Nephron progenitor cell (in vitro differentiated cells): ENCODE data around the gene MFNG.
A peak's percentile ranks its signal among the peaks of the same experiment; 100 is the strongest.

Experiments
- DNase-seq: peaks from one replicate; pipeline ENCODE4 v3.0.0; 2021
- H3K27ac Mint-ChIP-seq: 2 replicates; pipeline ENCODE4 v1.8.0; 2021; ENCODE audit warnings: mild to moderate bottlenecking, moderate library complexity, mixed read lengths
- H3K27me3 Mint-ChIP-seq: 2 replicates; pipeline ENCODE4 v1.8.0; 2021; ENCODE audit warnings: mild to moderate bottlenecking, low read depth, mixed read lengths; ENCODE audit not compliant: poor library complexity
- H3K36me3 Mint-ChIP-seq: 2 replicates; pipeline ENCODE4 v1.8.0; 2021; ENCODE audit warnings: low read depth, mixed read lengths
- H3K4me1 Mint-ChIP-seq: 2 replicates; pipeline ENCODE4 v1.8.0; 2021; ENCODE audit warnings: mixed read lengths
- H3K4me3 Mint-ChIP-seq: 2 replicates; pipeline ENCODE4 v1.8.0; 2021; ENCODE audit warnings: mild to moderate bottlenecking, moderate library complexity, mixed read lengths
- H3K9me3 Mint-ChIP-seq: 2 replicates; pipeline ENCODE4 v1.8.0; 2021; ENCODE audit warnings: mild to moderate bottlenecking, moderate library complexity, mixed read lengths
- CTCF ChIP-seq: fragments of 200-600 bp; sonication (generic); IDR thresholded peaks from 2 replicates; pipeline ENCODE4 v1.5.0; 2021; ENCODE audit warnings: antibody characterized with exemption

MFNG gene

GRCh38 chr22:37431801-37432707, 54.1 kb downstream of the MFNG start:
- Mint-ChIP-seq H3K27me3 (peaks cover 46% of the 10 kb centered on the region), H3K4me3 (peak overlapping the region; percentile 35), H3K27ac (peak overlapping the region; percentile 72)

GRCh38 chr22:37431366-37431765, 54.8 kb downstream of the MFNG start:
- no peak for TF ChIP-seq CTCF
- no peak for DNase-seq
- peaks cover 4% of the 10 kb centered on the region for H3K9me3 Mint-ChIP-seq
- H3K27ac Mint-ChIP-seq = no peak overlapping the region
- H3K4me3 Mint-ChIP-seq = no peak overlapping the region
- peaks cover 53% of the 10 kb centered on the region for H3K27me3 Mint-ChIP-seq
- no peaks in the 10 kb centered on the region for H3K36me3 Mint-ChIP-seq
- H3K4me1 Mint-ChIP-seq = peaks cover 43% of the 10 kb centered on the region

More at GRCh38 chr22:37431801-37432707, 54.1 kb downstream of the MFNG start:
- Mint-ChIP-seq H3K4me1 (peaks cover 41% of the 10 kb centered on the region), H3K9me3 (peaks cover 4% of the 10 kb centered on the region), H3K36me3 (no peaks in the 10 kb centered on the region)
- DNase-seq = no peak
- no peak for TF ChIP-seq CTCF

GRCh38 chr22:37430941-37431340, 55.2 kb downstream of the MFNG start:
- peaks cover 57% of the 10 kb centered on the region for H3K27me3 Mint-ChIP-seq
- no peaks in the 10 kb centered on the region for H3K36me3 Mint-ChIP-seq
- peaks cover 4% of the 10 kb centered on the region for H3K9me3 Mint-ChIP-seq
- TF ChIP-seq CTCF = no peak
- no peak overlapping the region for H3K4me3 Mint-ChIP-seq
- DNase-seq = no peak
- peaks cover 44% of the 10 kb centered on the region for H3K4me1 Mint-ChIP-seq
- no peak overlapping the region for H3K27ac Mint-ChIP-seq

- Mint-ChIP-seq H3K27ac (no peak overlapping the region), H3K4me1 (peaks cover 33% of the 10 kb centered on the region), H3K27me3 (peaks cover 74% of the 10 kb centered on the region), H3K4me3 (peak overlapping the region; percentile 60), H3K9me3 (peaks cover 4% of the 10 kb centered on the region), H3K36me3 (no peaks in the 10 kb centered on the region)
- DNase-seq = peak; percentile 84
- peak; percentile 80 for TF ChIP-seq CTCF
Measured at GRCh38 chr22:37428649-37429586, 57.3 kb downstream of the MFNG start.

GRCh38 chr22:37427711-37428635, 58.2 kb downstream of the MFNG start:
- no peak overlapping the region for H3K27ac Mint-ChIP-seq
- H3K9me3 Mint-ChIP-seq = peaks cover 4% of the 10 kb centered on the region
- H3K4me1 Mint-ChIP-seq = peaks cover 23% of the 10 kb centered on the region
- peaks cover 83% of the 10 kb centered on the region for H3K27me3 Mint-ChIP-seq
- no peak for TF ChIP-seq CTCF
- peak overlapping the region; percentile 60 for H3K4me3 Mint-ChIP-seq
- DNase-seq = no peak
- H3K36me3 Mint-ChIP-seq = no peaks in the 10 kb centered on the region
